HUES6 (cell line): ENCODE measurements around the gene AASDH.

Experiments used
- H3K27ac ChIP-seq: 2 replicates; pipeline ENCODE4 v1.7.0; 2013; ENCODE audit warnings: low read depth, mild to moderate bottlenecking, low read length, inconsistent platforms
- H3K27me3 ChIP-seq: 2 replicates; pipeline ENCODE4 v1.6.1; 2013; ENCODE audit warnings: low read length; ENCODE audit not compliant: control insufficient read depth, insufficient read depth
- H3K36me3 ChIP-seq: 2 replicates; pipeline ENCODE4 v1.6.1; 2013; ENCODE audit warnings: low read length; ENCODE audit not compliant: control insufficient read depth, insufficient read depth
- H3K4me1 ChIP-seq: 2 replicates; pipeline ENCODE4 v1.6.1; 2013; ENCODE audit warnings: low read length; ENCODE audit not compliant: control insufficient read depth, insufficient read depth
- H3K4me3 ChIP-seq: 2 replicates; pipeline ENCODE4 v1.5.1; 2013; ENCODE audit warnings: low read depth, low read length
- H3K9ac ChIP-seq: one replicate; pipeline ENCODE4 v1.6.1; 2013; ENCODE audit warnings: mild to moderate bottlenecking, low read length
- H3K9me3 ChIP-seq: 2 replicates; pipeline ENCODE4 v1.6.1; 2013; ENCODE audit warnings: low read depth, low read length; ENCODE audit not compliant: control insufficient read depth, insufficient read depth

The AASDH gene

GRCh38 chr4:56288663-56289062 is 98.6 kb downstream of the AASDH start:
- no peaks in the 10 kb centered on the region for H3K4me1 ChIP-seq
- no peaks in the 10 kb centered on the region for H3K36me3 ChIP-seq
- H3K27me3 ChIP-seq: no peaks in the 10 kb centered on the region
- H3K9ac ChIP-seq: no peak overlapping the region
- no peaks in the 10 kb centered on the region for H3K9me3 ChIP-seq
- H3K4me3 ChIP-seq: no peak overlapping the region
- no peak overlapping the region for H3K27ac ChIP-seq
